Measurements from ENCODE around the gene GRID1.

GRCh38 chr10:86099542-86100334, 266.9 kb downstream of the GRID1 start:
- TF ChIP-seq POLR2A (IDR thresholded peaks at IDR 0.05) (no peak), CTCF (IDR thresholded peaks at IDR 0.05) (no peak)

Data from lower leg skin (tissue), 3 donors.